Measurements from ENCODE around the gene KRT77. TPM values are rescaled to one million over a fixed set of nuclear protein-coding genes. Genes with fewer than 3 reads are reported as not detected.

KRT77 gene
- total and polyA plus RNA-seq, 2 donors (not counting 1 experiment from before 2014, with no cell fraction given) = not detected

GRCh38 chr12:52716061-52716460 is 12.7 kb upstream of the KRT77 start:
- no peaks in the 10 kb centered on the region for H3K36me3 ChIP-seq (ENCODE audit: control insufficient read depth, insufficient read depth, low read length)
- H2AFZ ChIP-seq (ENCODE audit: low read length) = no peak overlapping the region
- no peak for TF ChIP-seq EZH2 (IDR thresholded peaks at IDR 0.05; ENCODE audit: low read length, missing control alignments)
- TF ChIP-seq, protein P1, sequence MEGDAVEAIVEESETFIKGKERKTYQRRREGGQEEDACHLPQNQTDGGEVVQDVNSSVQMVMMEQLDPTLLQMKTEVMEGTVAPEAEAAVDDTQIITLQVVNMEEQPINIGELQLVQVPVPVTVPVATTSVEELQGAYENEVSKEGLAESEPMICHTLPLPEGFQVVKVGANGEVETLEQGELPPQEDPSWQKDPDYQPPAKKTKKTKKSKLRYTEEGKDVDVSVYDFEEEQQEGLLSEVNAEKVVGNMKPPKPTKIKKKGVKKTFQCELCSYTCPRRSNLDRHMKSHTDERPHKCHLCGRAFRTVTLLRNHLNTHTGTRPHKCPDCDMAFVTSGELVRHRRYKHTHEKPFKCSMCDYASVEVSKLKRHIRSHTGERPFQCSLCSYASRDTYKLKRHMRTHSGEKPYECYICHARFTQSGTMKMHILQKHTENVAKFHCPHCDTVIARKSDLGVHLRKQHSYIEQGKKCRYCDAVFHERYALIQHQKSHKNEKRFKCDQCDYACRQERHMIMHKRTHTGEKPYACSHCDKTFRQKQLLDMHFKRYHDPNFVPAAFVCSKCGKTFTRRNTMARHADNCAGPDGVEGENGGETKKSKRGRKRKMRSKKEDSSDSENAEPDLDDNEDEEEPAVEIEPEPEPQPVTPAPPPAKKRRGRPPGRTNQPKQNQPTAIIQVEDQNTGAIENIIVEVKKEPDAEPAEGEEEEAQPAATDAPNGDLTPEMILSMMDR (conservative IDR thresholded peaks at IDR 0.05 in 1 of 2, IDR thresholded peaks at IDR 0.05 in 1 of 2; ENCODE audit: low read depth in 1 of 2, low read length in 2 of 2) = no peak

GRCh38 chr12:52715416-52715815 is 12.1 kb upstream of the KRT77 start:
- TF ChIP-seq EZH2 (IDR thresholded peaks at IDR 0.05; ENCODE audit: low read length, missing control alignments) = no peak
- TF ChIP-seq, protein P1 (conservative IDR thresholded peaks at IDR 0.05 in 1 of 2, IDR thresholded peaks at IDR 0.05 in 1 of 2; ENCODE audit: low read depth in 1 of 2, low read length in 2 of 2) = no peak
- H3K79me2 ChIP-seq (ENCODE audit: control insufficient read depth, insufficient read depth, low read length) = no peaks in the 10 kb centered on the region
- H3K36me3 ChIP-seq (ENCODE audit: control insufficient read depth, insufficient read depth, low read length) = no peaks in the 10 kb centered on the region
- H3K4me1 ChIP-seq (ENCODE audit: control insufficient read depth, extremely low read depth, insufficient read depth, low read length) = no peaks in the 10 kb centered on the region
- no peak overlapping the region for H3K9ac ChIP-seq (ENCODE audit: insufficient read depth, low read length)
- no peaks in the 10 kb centered on the region for H3K9me3 ChIP-seq (ENCODE audit: control insufficient read depth, insufficient read depth, low read depth, low read length)
- H2AFZ ChIP-seq (ENCODE audit: low read length) = no peak overlapping the region
- no peak overlapping the region for H3K4me2 ChIP-seq (ENCODE audit: extremely low read depth, insufficient read depth, low read length)
- no peak overlapping the region for H3K4me3 ChIP-seq (replicated peaks in 1 of 4; ENCODE audit: control extremely low read depth in 1 of 4, insufficient read depth in 1 of 4, low read depth in 3 of 4, low read length in 4 of 4)
- no peak for DNase-seq (ENCODE audit: low read depth in 2 of 2)
- peaks cover 32% of the 10 kb centered on the region for H3K27me3 ChIP-seq (ENCODE audit: control insufficient read depth, insufficient read depth, low read length)
- H3K27ac ChIP-seq (ENCODE audit: insufficient read depth, low read length) = no peak overlapping the region
- H4K20me1 ChIP-seq (ENCODE audit: control insufficient read depth, extremely low read depth, insufficient read depth, low read length) = no peaks in the 10 kb centered on the region

More at GRCh38 chr12:52716061-52716460, 12.7 kb upstream of the KRT77 start:
- Histone ChIP-seq H4K20me1 (ENCODE audit: control insufficient read depth, extremely low read depth, insufficient read depth, low read length) (no peaks in the 10 kb centered on the region), H3K4me2 (ENCODE audit: extremely low read depth, insufficient read depth, low read length) (no peak overlapping the region), H3K4me1 (ENCODE audit: control insufficient read depth, extremely low read depth, insufficient read depth, low read length) (no peaks in the 10 kb centered on the region), H3K79me2 (ENCODE audit: control insufficient read depth, insufficient read depth, low read length) (no peaks in the 10 kb centered on the region), H3K4me3 (replicated peaks in 1 of 4; ENCODE audit: control extremely low read depth in 1 of 4, insufficient read depth in 1 of 4, low read depth in 3 of 4, low read length in 4 of 4) (no peak overlapping the region), H3K27ac (ENCODE audit: insufficient read depth, low read length) (no peak overlapping the region), H3K9me3 (ENCODE audit: control insufficient read depth, insufficient read depth, low read depth, low read length) (no peaks in the 10 kb centered on the region), H3K27me3 (ENCODE audit: control insufficient read depth, insufficient read depth, low read length) (peaks cover 32% of the 10 kb centered on the region), H3K9ac (ENCODE audit: insufficient read depth, low read length) (no peak overlapping the region)
- no peak for DNase-seq (ENCODE audit: low read depth in 2 of 2)

DNA sequence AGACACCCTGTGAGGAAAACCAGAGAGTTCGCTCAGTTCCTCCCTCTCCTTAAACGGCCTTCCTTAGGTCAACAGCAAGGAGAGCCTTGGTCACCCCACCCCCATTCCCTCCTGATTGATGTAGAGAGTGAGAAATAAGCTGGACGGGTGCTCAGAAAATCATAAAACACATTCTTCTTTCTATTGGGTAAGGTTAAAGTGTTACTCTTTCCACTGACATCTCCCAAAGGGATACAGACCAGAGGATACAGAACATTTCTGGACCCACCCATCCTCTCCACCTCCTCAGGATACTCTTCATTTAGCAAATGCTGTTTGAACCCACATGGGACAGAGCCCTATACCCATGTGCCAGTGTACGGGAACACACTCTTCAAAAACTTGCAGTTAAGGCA is 11.6 kb upstream of the KRT77 start:
- Histone ChIP-seq H3K4me2 (ENCODE audit: extremely low read depth, insufficient read depth, low read length) (no peak overlapping the region), H3K79me2 (ENCODE audit: control insufficient read depth, insufficient read depth, low read length) (no peaks in the 10 kb centered on the region), H3K27ac (ENCODE audit: insufficient read depth, low read length) (no peak overlapping the region), H3K4me1 (ENCODE audit: control insufficient read depth, extremely low read depth, insufficient read depth, low read length) (no peaks in the 10 kb centered on the region), H2AFZ (ENCODE audit: low read length) (no peak overlapping the region), H3K4me3 (replicated peaks in 1 of 4; ENCODE audit: control extremely low read depth in 1 of 4, insufficient read depth in 1 of 4, low read depth in 3 of 4, low read length in 4 of 4) (no peak overlapping the region), H3K27me3 (ENCODE audit: control insufficient read depth, insufficient read depth, low read length) (peaks cover 32% of the 10 kb centered on the region), H3K9ac (ENCODE audit: insufficient read depth, low read length) (no peak overlapping the region), H4K20me1 (ENCODE audit: control insufficient read depth, extremely low read depth, insufficient read depth, low read length) (no peaks in the 10 kb centered on the region), H3K36me3 (ENCODE audit: control insufficient read depth, insufficient read depth, low read length) (no peaks in the 10 kb centered on the region), H3K9me3 (ENCODE audit: control insufficient read depth, insufficient read depth, low read depth, low read length) (no peaks in the 10 kb centered on the region)
- DNase-seq (ENCODE audit: low read depth in 2 of 2) = no peak
- TF ChIP-seq, protein P1 (conservative IDR thresholded peaks at IDR 0.05 in 1 of 2, IDR thresholded peaks at IDR 0.05 in 1 of 2; ENCODE audit: low read depth in 1 of 2, low read length in 2 of 2) = no peak
- no peak for TF ChIP-seq EZH2 (IDR thresholded peaks at IDR 0.05; ENCODE audit: low read length, missing control alignments)
